ENCODE data around the gene ATOH1. TPM values are rescaled to one million over a fixed set of nuclear protein-coding genes. Genes with fewer than 3 reads are reported as not detected.

The ATOH1 gene
- total and polyA plus RNA-seq, 8 donors: 35.3 TPM; not detected in 7

Small RNAs within 50 kb of the gene (small RNA-seq; reads per million reads assigned to genes)
- gene RNA5SP164: 0 reads per million in 4 donors

Measured in stomach (tissue), 8 donors.